Neural cell (in vitro differentiated cells): ENCODE data around the gene NDUFS7. TPM values are rescaled to one million over a fixed set of nuclear protein-coding genes. Genes with fewer than 3 reads are reported as not detected.

ENCODE experiments used
- H2AFZ ChIP-seq: fragments of 200-600, 300-800 bp; sonication (generic), shearing (Covaris generic); 2 replicates; pipeline ENCODE4 v1.6.0; 2014; ENCODE audit warnings: low read depth, mild to moderate bottlenecking, antibody characterized with exemption, low read length, moderate library complexity
- H3F3A ChIP-seq: fragments of 200-600 bp; shearing (Covaris generic); 2 replicates; pipeline ENCODE4 v1.6.1; 2016; ENCODE audit warnings: mild to moderate bottlenecking, moderate library complexity, mixed read lengths, antibody characterized with exemption, low read length; ENCODE audit not compliant: insufficient read depth, poor library complexity, severe bottlenecking
- H3K27ac ChIP-seq: fragments of 200-600, 300-800 bp; sonication (generic), shearing (Covaris generic); 2 replicates; pipeline ENCODE4 v1.5.1; 2014; ENCODE audit warnings: mild to moderate bottlenecking, low read length, moderate library complexity
- H3K27me3 ChIP-seq: fragments of 300-800, 200-600 bp; sonication (generic), shearing (Covaris generic); 2 replicates; pipeline ENCODE4 v1.6.0; 2014; ENCODE audit warnings: mild to moderate bottlenecking, low read depth, low read length, moderate library complexity; ENCODE audit not compliant: insufficient read depth
- H3K36me3 ChIP-seq: fragments of 300-800, 200-600 bp; sonication (generic), shearing (Covaris generic); 2 replicates; pipeline ENCODE4 v1.5.1; 2014; ENCODE audit warnings: mild to moderate bottlenecking, antibody characterized with exemption, low read length, moderate library complexity; ENCODE audit not compliant: insufficient read depth
- H3K4me2 ChIP-seq: fragments of 300-800, 200-600 bp; sonication (generic), shearing (Covaris generic); 2 replicates; pipeline ENCODE4 v1.6.0; 2014; ENCODE audit warnings: mild to moderate bottlenecking, low read length
- H3K4me3 ChIP-seq: fragments of 300-800, 200-600 bp; sonication (generic), shearing (Covaris generic); 2 replicates; pipeline ENCODE4 v1.5.1; 2014; ENCODE audit warnings: mild to moderate bottlenecking, low read length, moderate library complexity
- H3K79me2 ChIP-seq: fragments of 200-600 bp; shearing (Covaris generic); replicated peaks from 2 replicates; pipeline ENCODE4 v1.6.0; 2014; ENCODE audit warnings: mild to moderate bottlenecking, low read length, moderate library complexity; ENCODE audit not compliant: insufficient read depth
- H3K9ac ChIP-seq: fragments of 300-800, 200-600 bp; sonication (generic), shearing (Covaris generic); 2 replicates; pipeline ENCODE4 v1.6.1; 2016; ENCODE audit warnings: mild to moderate bottlenecking, low read length, mixed read lengths
- H3K9me2 ChIP-seq: fragments of 200-600 bp; shearing (Covaris generic); 2 replicates; pipeline ENCODE4 v1.6.1; 2016; ENCODE audit warnings: mild to moderate bottlenecking, low read length, mixed read lengths; ENCODE audit not compliant: insufficient read depth
- H3K9me3 ChIP-seq: fragments of 200-600, 300-800 bp; sonication (generic), shearing (Covaris generic); 2 replicates; pipeline ENCODE4 v1.6.1; 2016; ENCODE audit warnings: mild to moderate bottlenecking, mixed run types, low read length, moderate library complexity, mixed read lengths
- H4K20me1 ChIP-seq: fragments of 200-600 bp; shearing (Covaris generic); 2 replicates; pipeline ENCODE4 v1.6.1; 2016; ENCODE audit warnings: mild to moderate bottlenecking, mixed run types; ENCODE audit not compliant: insufficient read depth
- CTCF ChIP-seq: fragments of 450-650 bp; IDR thresholded peaks from 2 replicates; pipeline ENCODE4 v1.5.1; 2014; ENCODE audit warnings: antibody characterized with exemption, mild to moderate bottlenecking, moderate library complexity; ENCODE audit not compliant: poor library complexity, severe bottlenecking
- EP300 ChIP-seq: fragments of 450-650 bp; conservative IDR thresholded peaks from 2 replicates; pipeline ENCODE4 v1.6.1; 2014; ENCODE audit warnings: antibody characterized with exemption, mild to moderate bottlenecking, moderate library complexity; ENCODE audit not compliant: poor library complexity, severe bottlenecking
- EZH2 ChIP-seq: fragments of 200-600, 300-800 bp; shearing (Covaris generic), sonication (generic); IDR thresholded peaks from 2 replicates; pipeline ENCODE4 v1.6.1; 2014; ENCODE audit warnings: antibody characterized with exemption, low read length, borderline replicate concordance, mild to moderate bottlenecking; ENCODE audit not compliant: insufficient read depth, poor library complexity, severe bottlenecking
- MXI1 ChIP-seq: fragments of 450-650 bp; conservative IDR thresholded peaks from 2 replicates; pipeline ENCODE4 v1.6.1; 2014; ENCODE audit warnings: antibody characterized with exemption, mild to moderate bottlenecking; ENCODE audit not compliant: poor library complexity, severe bottlenecking
- POLR2AphosphoS5 ChIP-seq: IDR thresholded peaks from 2 replicates; pipeline ENCODE4 v1.6.1; 2012
- RAD21 ChIP-seq: fragments of 450-650 bp; conservative IDR thresholded peaks from 2 replicates; pipeline ENCODE4 v1.6.1; 2014; ENCODE audit warnings: antibody characterized with exemption, mild to moderate bottlenecking, moderate library complexity
- REST ChIP-seq: IDR thresholded peaks from 2 replicates; pipeline ENCODE4 v1.6.1; 2012; ENCODE audit warnings: borderline replicate concordance
- SMC3 ChIP-seq: fragments of 450-650 bp; conservative IDR thresholded peaks from 2 replicates; pipeline ENCODE4 v1.6.1; 2014; ENCODE audit warnings: antibody characterized with exemption, mild to moderate bottlenecking, moderate library complexity; ENCODE audit not compliant: poor library complexity
- TAF1 ChIP-seq: IDR thresholded peaks from 2 replicates; pipeline ENCODE4 v1.6.1; 2012; ENCODE audit warnings: low read depth
- polyA plus RNA-seq: library from polyadenylated mRNA; depleted of rRNA; stranded (reverse); fragments of >200 nt; gene quantifications from 2 replicates; pipeline ENCODE4 v1.2.3, GENCODE V29; 2014

Gene NDUFS7
- polyA plus RNA-seq, 1 donor from 2014 or later = 196 TPM

GRCh38 chr19:1416014-1416841, 32.5 kb downstream of the NDUFS7 start:
- Histone ChIP-seq H3F3A (no peaks in the 10 kb centered on the region), H3K79me2 (peaks cover 59% of the 10 kb centered on the region), H3K36me3 (no peaks in the 10 kb centered on the region), H3K4me3 (peak overlapping the region; percentile 30), H2AFZ (no peak overlapping the region), H3K27ac (no peak overlapping the region), H3K9me3 (no peaks in the 10 kb centered on the region), H3K9me2 (no peaks in the 10 kb centered on the region), H3K9ac (peak overlapping the region; percentile 9), H3K4me2 (no peak overlapping the region), H4K20me1 (peaks cover 4% of the 10 kb centered on the region), H3K27me3 (no peaks in the 10 kb centered on the region)
- TF ChIP-seq CTCF (no peak), MXI1 (no peak), POLR2AphosphoS5 (no peak), REST (no peak), TAF1 (no peak), RAD21 (no peak), SMC3 (no peak), EP300 (no peak), EZH2 (no peak)

GRCh38 chr19:1417145-1417544, 33.4 kb downstream of the NDUFS7 start:
- Histone ChIP-seq H3K4me3 (no peak overlapping the region), H4K20me1 (no peaks in the 10 kb centered on the region), H3K9me3 (no peaks in the 10 kb centered on the region), H3K27ac (no peak overlapping the region), H3K9ac (no peak overlapping the region), H2AFZ (no peak overlapping the region), H3F3A (no peaks in the 10 kb centered on the region), H3K79me2 (peaks cover 50% of the 10 kb centered on the region), H3K27me3 (no peaks in the 10 kb centered on the region), H3K36me3 (no peaks in the 10 kb centered on the region), H3K9me2 (no peaks in the 10 kb centered on the region), H3K4me2 (no peak overlapping the region)
- TF ChIP-seq TAF1 (no peak), MXI1 (no peak), SMC3 (no peak), EZH2 (no peak), CTCF (no peak), RAD21 (no peak), EP300 (no peak)
